Central memory CD8-positive, alpha-beta T cell (primary cell): ENCODE results near the gene PBX3.
"Not testable (repeated sequence)": the region's sequence is repeated elsewhere in the genome, so short reads cannot be mapped to it uniquely, and the experiment has no call there.

Source experiments
- ATAC-seq: fragments of 150-1000 bp; cut with Tn5 transposase; replicated peaks from 2 replicates; pipeline ENCODE4 v1.10.0; 2022; ENCODE audit warnings: mild to moderate bottlenecking, moderate FRiP score, moderate number of reproducible peaks; ENCODE audit not compliant: poor library complexity, severe bottlenecking; ENCODE audit errors: extremely low read depth
- DNase-seq, 2 donors: peaks; one replicate each; pipeline ENCODE4 v3.0.0; 2021; ENCODE audit warnings: low spot score in 2 of 2
- H3K27ac Mint-ChIP-seq: one replicate; pipeline ENCODE4 v1.8.0; 2022; ENCODE audit warnings: low read depth, mild to moderate bottlenecking, moderate library complexity, mixed read lengths
- H3K27me3 Mint-ChIP-seq: one replicate; pipeline ENCODE4 v1.8.0; 2022; ENCODE audit warnings: mixed read lengths
- H3K36me3 Mint-ChIP-seq: one replicate; pipeline ENCODE4 v1.8.0; 2022; ENCODE audit warnings: mild to moderate bottlenecking, moderate library complexity, mixed read lengths; ENCODE audit not compliant: insufficient read depth
- H3K4me1 Mint-ChIP-seq: one replicate; pipeline ENCODE4 v1.8.0; 2022; ENCODE audit warnings: mixed read lengths
- H3K4me3 Mint-ChIP-seq: one replicate; pipeline ENCODE4 v1.8.0; 2022; ENCODE audit warnings: mild to moderate bottlenecking, moderate library complexity, mixed read lengths
- H3K9me3 Mint-ChIP-seq: one replicate; pipeline ENCODE4 v1.8.0; 2022; ENCODE audit warnings: mixed read lengths

Gene PBX3

DNA sequence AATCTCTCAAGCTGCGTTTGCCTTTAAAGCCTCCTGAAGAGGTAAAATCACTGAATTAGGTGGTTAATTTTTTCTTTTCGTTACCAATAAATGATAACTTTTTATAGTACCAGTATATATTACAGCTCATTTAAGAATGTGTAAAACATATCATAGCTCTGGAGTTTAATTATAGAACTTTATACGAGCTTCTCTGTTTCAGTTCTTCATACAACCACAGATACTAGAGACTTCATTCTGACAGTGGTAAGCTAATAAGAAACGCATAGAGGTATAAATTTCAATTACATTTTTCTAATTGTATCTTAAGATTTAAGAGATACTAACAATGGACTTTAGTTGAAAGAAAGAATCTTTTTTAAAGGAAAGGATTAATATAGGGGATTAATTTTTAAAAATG, 73.9 kb downstream of the PBX3 start:
- ATAC-seq (no peak), DNase-seq (no peak)
- Mint-ChIP-seq H3K27ac (peak overlapping the region; percentile 73), H3K4me3 (no peak overlapping the region), H3K4me1 (peaks cover 26% of the 10 kb centered on the region), H3K27me3 (no peaks in the 10 kb centered on the region), H3K9me3 (no peaks in the 10 kb centered on the region), H3K36me3 (peaks cover 2% of the 10 kb centered on the region)

DNA sequence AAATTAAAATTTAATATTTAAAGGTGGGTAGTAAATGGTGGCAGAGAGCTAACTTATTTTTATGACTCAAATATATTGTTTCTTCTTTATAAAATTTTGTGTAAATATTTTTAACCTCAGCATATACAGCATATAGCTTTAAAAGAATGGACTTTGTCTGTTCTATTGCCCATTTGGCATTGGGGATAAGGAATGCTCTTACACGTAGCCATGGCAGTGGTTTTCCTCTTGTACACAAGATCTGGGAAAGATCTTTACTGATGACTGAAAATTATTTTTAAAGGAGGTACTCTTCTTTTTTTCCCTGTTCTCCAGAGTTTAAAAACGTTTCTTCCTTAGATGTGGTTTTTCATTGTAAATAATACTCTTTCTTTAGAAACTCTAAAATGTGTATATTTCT, 75.0 kb downstream of the PBX3 start:
- DNase-seq (no peak), ATAC-seq (no peak)
- Mint-ChIP-seq H3K36me3 (peaks cover 2% of the 10 kb centered on the region), H3K9me3 (no peaks in the 10 kb centered on the region), H3K4me1 (peaks cover 26% of the 10 kb centered on the region), H3K4me3 (no peak overlapping the region), H3K27me3 (no peaks in the 10 kb centered on the region), H3K27ac (peak overlapping the region; percentile 73)

DNA sequence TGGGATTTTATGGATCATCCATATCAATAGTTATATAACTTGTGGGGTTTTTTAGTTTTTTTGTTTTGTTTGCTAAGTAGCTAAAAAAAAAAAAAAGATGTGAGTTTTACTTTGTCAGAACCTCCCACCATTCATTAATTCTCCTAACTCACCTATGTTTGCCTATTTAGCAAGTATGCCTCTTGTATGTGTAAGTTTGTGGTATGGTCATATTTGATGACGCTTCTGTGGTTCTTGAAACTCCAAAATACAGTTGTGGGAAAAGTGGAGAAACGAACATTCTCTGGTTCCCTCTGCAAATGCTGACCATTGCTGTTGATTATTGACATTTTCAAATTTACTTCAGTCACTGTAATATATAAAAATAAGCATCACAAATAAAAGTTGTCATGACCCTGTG, 75.7 kb downstream of the PBX3 start:
- H3K4me3 Mint-ChIP-seq, result peak overlapping the region; percentile 73
- H3K9me3 Mint-ChIP-seq, result no peaks in the 10 kb centered on the region

DNA sequence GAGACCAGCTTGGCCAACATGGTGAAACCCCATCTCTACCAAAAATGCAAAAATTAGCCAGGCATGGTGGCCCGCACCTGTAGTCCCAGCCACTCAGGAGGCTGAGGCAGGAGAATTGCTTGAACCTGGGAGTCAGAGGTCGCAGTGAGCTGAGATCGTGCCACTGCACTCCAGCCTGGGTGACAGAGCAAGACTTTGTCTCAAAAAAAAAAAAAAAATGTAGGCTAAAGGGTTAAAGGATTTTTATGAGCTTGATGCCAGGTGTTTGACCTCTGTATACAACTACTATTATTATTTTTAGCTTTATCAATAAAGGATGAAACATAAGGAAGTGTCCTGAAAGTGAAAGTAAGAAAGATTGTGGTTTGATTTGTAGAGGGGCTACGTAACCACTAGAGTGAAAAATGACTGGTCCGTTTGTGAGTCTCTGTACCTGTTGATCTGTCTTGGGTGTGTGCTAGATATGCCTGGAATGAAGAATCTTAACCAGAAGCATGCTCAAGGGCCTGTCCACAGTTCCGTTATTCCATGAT, 76.8 kb downstream of the PBX3 start:
- not testable (repeated sequence) for H3K27me3 Mint-ChIP-seq, H3K9me3 Mint-ChIP-seq, H3K36me3 Mint-ChIP-seq
- DNase-seq, result peak in 1 of 2 donors; percentile 19
- peaks cover 26% of the 10 kb centered on the region for H3K4me1 Mint-ChIP-seq
- peak; percentile 86 for ATAC-seq
- peak overlapping the region; percentile 94 for H3K27ac Mint-ChIP-seq
- peak overlapping the region; percentile 73 for H3K4me3 Mint-ChIP-seq

More for the DNA sequence above, 75.7 kb downstream of the PBX3 start:
- no peak for DNase-seq
- Mint-ChIP-seq H3K27ac (peak overlapping the region; percentile 94), H3K4me1 (peaks cover 26% of the 10 kb centered on the region), H3K27me3 (no peaks in the 10 kb centered on the region), H3K36me3 (peaks cover 2% of the 10 kb centered on the region)
- ATAC-seq, result no peak

DNA sequence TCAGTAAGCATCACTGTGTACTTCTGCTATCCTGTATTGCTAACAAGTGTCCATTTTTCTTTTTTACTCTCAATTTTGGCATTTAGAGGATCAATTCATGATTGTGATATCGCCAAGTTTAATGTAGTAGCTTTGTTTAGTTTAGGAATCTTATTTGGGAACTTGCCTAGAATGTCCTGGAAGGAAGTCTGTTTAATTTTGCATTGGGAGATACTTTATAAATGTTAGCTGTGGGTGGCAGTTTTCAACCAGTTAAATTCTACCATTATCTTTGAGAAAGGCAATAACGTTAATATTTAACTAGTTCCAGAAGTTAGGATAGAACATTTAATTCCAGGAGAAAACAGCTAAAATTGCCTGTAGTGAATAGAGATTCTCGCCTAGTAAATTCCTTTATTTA, 78.6 kb downstream of the PBX3 start:
- Mint-ChIP-seq H3K36me3 (peaks cover 2% of the 10 kb centered on the region), H3K4me3 (no peak overlapping the region), H3K27me3 (no peaks in the 10 kb centered on the region), H3K9me3 (no peaks in the 10 kb centered on the region), H3K27ac (peak overlapping the region; percentile 22), H3K4me1 (peaks cover 28% of the 10 kb centered on the region)
- DNase-seq (no peak), ATAC-seq (no peak)

DNA sequence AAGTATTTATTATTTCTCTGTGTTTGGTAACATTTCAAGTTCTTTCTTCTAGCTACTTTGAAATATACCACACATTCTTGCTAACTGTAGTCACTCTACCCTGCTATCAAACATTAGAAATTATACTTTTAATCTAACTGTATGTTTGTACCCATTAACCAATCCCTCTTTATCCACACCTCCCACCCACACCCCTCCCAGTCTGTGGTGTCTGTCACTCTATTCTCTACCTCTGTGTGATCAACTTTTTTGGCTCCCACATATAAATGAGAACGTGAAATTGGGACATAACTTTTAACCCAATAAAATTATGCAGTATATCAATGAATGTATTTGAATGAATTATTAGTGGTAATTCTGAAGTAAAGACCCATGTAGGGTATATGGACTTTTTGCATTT, 79.7 kb downstream of the PBX3 start:
- DNase-seq (no peak), ATAC-seq (no peak)
- peaks cover 2% of the 10 kb centered on the region for H3K36me3 Mint-ChIP-seq
- H3K27me3 Mint-ChIP-seq, result no peaks in the 10 kb centered on the region
- peaks cover 25% of the 10 kb centered on the region for H3K4me1 Mint-ChIP-seq
- H3K27ac Mint-ChIP-seq, result no peak overlapping the region
- H3K4me3 Mint-ChIP-seq, result no peak overlapping the region
- H3K9me3 Mint-ChIP-seq, result no peaks in the 10 kb centered on the region

DNA sequence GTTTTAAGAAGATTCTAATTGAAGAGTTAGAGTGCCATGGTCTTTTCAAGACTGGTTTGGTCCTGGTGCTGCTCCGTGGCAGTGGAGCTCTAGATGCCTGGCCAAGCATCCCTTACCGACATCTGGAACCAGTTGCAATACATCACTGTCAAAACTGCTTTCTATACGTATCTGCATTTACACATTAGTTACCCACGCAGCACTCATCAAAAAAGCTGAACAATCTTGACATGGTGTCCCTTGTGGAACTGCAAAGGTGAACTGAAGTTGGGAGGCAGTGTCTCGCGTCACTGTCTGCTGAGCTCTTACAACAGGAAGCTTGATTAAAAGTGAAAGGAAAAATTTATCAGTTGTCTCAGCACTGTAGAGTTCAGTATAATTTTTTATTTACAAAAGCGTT, 82.6 kb downstream of the PBX3 start:
- H3K27ac Mint-ChIP-seq, result peak overlapping the region; percentile 88
- DNase-seq, result peak in 1 of 2 donors; percentile 48

DNA sequence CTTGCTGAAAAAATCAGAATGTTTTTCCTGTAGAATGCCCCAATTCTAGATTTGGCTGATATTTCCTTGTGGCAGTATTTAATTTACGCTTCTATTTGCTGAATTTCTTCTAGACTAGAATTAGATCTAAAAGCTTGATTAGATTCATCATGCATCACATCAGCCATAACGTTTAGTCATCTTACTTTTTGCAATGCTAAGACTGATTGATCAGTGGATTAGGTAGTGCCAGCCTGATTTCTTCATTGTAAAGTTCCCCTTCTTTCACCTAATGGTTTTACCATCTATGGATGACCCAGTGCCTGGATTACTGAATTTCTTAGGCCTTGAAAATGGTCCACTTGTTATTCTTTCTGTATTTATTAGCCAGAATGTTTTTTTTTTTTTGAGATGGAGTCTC, 83.9 kb downstream of the PBX3 start:
- H3K9me3 Mint-ChIP-seq, result no peaks in the 10 kb centered on the region
- DNase-seq (no peak), ATAC-seq (no peak)
- peaks cover 6% of the 10 kb centered on the region for H3K4me1 Mint-ChIP-seq
- H3K27ac Mint-ChIP-seq, result peak overlapping the region; percentile 88
- H3K4me3 Mint-ChIP-seq, result peak overlapping the region; percentile 33
- H3K27me3 Mint-ChIP-seq, result no peaks in the 10 kb centered on the region
- H3K36me3 Mint-ChIP-seq, result peaks cover 1% of the 10 kb centered on the region

More for the DNA sequence above, 82.6 kb downstream of the PBX3 start:
- Mint-ChIP-seq H3K27me3 (no peaks in the 10 kb centered on the region), H3K4me3 (peak overlapping the region; percentile 74), H3K4me1 (peaks cover 12% of the 10 kb centered on the region), H3K9me3 (no peaks in the 10 kb centered on the region), H3K36me3 (no peaks in the 10 kb centered on the region)
- ATAC-seq, result peak; percentile 100

DNA sequence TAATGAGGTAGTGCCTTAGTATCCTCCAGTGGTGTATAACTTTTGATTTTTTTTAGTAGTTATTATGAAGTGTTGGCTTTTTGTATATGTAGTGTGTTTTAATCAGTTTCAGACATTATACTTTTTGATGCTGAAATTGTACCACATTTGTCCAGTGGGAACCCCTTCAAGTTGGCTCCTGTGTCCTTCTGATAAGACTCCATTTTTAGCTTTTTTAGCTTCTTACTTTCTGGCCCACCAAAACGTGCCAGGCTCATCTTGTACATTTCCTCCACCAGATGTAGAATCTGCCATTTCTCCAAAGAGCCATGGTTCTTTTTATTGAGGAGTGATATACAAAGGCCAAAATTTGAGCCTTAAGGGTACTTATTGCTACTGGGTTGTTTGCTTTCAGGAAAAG, 84.4 kb downstream of the PBX3 start:
- H3K9me3 Mint-ChIP-seq, result no peaks in the 10 kb centered on the region
- H3K27me3 Mint-ChIP-seq, result no peaks in the 10 kb centered on the region
- DNase-seq (no peak), ATAC-seq (no peak)
- peaks cover 6% of the 10 kb centered on the region for H3K4me1 Mint-ChIP-seq
- H3K36me3 Mint-ChIP-seq, result peaks cover 1% of the 10 kb centered on the region
- H3K27ac Mint-ChIP-seq, result peak overlapping the region; percentile 88
- no peak overlapping the region for H3K4me3 Mint-ChIP-seq

DNA sequence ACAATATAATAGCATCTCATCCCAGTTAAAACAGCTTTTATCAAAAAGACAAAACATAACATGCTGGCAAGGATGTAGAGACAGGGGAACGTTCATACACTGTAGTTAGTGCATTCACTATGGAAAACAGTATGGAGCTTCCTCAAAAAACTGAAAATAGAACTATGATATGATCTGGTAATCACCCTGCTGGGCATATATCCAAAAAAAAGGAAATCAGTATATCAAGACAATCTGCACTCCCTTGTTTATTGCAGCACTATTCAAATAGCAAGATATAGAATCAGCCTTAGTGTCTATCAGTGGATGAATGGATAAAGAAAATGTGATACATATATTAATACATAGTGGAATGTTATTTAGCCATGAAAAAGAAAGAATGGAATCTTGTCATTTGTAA, 88.5 kb downstream of the PBX3 start:
- H3K27ac Mint-ChIP-seq, result no peak overlapping the region
- DNase-seq, result no peak
- no peak overlapping the region for H3K4me3 Mint-ChIP-seq
- peaks cover 1% of the 10 kb centered on the region for H3K36me3 Mint-ChIP-seq
- H3K4me1 Mint-ChIP-seq, result peaks cover 5% of the 10 kb centered on the region
- ATAC-seq, result no peak
- H3K9me3 Mint-ChIP-seq, result no peaks in the 10 kb centered on the region
- H3K27me3 Mint-ChIP-seq, result no peaks in the 10 kb centered on the region

DNA sequence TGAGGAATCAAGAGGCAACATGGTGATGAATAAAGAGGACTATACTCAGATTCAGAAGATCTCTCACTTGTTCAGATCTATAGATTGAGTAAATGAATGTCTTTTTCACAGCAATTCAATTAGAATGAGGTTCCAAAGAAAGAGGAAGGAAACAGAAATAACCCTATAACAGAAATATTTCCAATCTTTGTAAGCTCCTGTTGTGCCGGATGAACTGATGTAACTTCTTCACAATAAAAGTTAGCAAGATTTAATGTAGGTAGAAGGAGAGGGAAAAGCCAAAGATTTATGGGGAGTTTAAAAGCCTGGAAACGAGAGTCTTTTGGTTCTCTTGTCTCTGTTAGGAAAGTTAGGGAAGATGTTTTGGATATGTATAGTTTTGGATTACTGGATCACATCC, 92.1 kb downstream of the PBX3 start:
- H3K9me3 Mint-ChIP-seq, result no peaks in the 10 kb centered on the region
- no peak for DNase-seq
- H3K4me3 Mint-ChIP-seq, result no peak overlapping the region
- no peak for ATAC-seq
- peaks cover 10% of the 10 kb centered on the region for H3K4me1 Mint-ChIP-seq
- H3K36me3 Mint-ChIP-seq, result peaks cover 1% of the 10 kb centered on the region
- no peaks in the 10 kb centered on the region for H3K27me3 Mint-ChIP-seq
- H3K27ac Mint-ChIP-seq, result peak overlapping the region; percentile 59

DNA sequence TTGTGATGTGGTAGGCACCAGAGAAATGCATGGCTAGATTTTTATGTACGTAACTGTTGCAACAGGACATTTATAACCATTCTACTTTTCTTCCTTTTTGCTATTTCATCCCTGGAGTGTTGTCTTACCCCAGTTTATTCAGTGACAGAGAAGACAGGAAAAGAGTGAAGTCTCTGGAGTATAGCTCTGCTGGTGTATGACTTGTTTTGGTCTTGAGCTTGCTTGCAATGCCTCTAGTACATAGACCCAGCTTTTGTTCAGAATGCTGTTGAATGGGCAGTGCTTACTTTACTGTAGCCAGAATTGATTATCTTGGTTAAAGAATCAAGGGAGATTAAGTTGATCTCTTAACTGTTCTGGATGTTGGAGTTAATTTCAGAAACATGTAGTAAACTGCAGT, 94.3 kb downstream of the PBX3 start:
- no peak for ATAC-seq
- Mint-ChIP-seq H3K4me3 (no peak overlapping the region), H3K27ac (no peak overlapping the region), H3K27me3 (no peaks in the 10 kb centered on the region), H3K9me3 (no peaks in the 10 kb centered on the region), H3K4me1 (peaks cover 10% of the 10 kb centered on the region), H3K36me3 (no peaks in the 10 kb centered on the region)
- no peak for DNase-seq

DNA sequence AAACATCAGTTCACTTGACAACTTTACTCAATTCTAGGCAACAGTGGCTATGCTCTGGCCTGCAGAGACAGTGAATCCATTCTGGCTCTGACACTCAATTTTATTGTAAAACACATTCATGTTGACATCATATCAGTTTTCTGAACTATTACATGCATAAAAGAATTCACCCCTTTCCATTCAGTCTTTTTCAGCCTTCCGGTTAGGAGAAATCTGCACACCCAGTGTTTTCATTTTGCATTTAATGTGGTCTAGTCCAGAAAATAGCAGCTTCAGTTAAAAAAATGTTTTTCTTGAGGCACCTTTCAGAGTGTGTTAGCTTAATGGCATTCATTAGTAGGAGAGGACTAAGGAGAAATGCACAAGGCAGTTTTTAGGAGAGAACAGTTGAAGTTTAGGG, 95.1 kb downstream of the PBX3 start:
- H3K4me3 Mint-ChIP-seq, result no peak overlapping the region

DNA sequence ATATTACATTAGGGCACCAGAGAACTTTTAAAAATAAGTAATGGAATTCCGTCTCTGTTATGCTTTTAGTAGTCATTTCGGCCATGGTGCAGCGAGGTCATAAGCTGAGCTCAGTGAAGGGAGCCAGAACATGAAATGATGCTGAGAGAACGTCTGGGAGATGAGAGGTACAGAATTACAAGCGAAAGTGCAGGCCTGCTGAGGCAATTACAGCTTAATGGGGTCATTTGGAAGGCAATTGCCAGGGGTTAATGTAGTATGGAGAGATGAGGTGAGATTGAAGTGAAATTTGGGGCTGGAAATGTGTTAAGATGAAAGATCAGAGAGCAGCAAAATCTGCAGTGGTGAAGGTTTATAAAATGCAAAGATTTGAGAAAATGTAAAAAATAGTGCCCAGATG, 96.5 kb downstream of the PBX3 start:
- Mint-ChIP-seq H3K4me1 (peaks cover 10% of the 10 kb centered on the region), H3K27ac (no peak overlapping the region), H3K9me3 (no peaks in the 10 kb centered on the region), H3K4me3 (no peak overlapping the region), H3K27me3 (no peaks in the 10 kb centered on the region), H3K36me3 (peaks cover 2% of the 10 kb centered on the region)
- DNase-seq (no peak), ATAC-seq (no peak)

More for the DNA sequence above, 95.1 kb downstream of the PBX3 start:
- Mint-ChIP-seq H3K9me3 (no peaks in the 10 kb centered on the region), H3K27me3 (no peaks in the 10 kb centered on the region), H3K27ac (no peak overlapping the region), H3K36me3 (peaks cover 2% of the 10 kb centered on the region), H3K4me1 (peaks cover 10% of the 10 kb centered on the region)
- ATAC-seq (no peak), DNase-seq (no peak)
